HepG2 (cell line): ENCODE data around the gene ARL5B. TPM values are rescaled to one million over a fixed set of nuclear protein-coding genes. Genes with fewer than 3 reads are reported as not detected.

Experiments used
- ATAC-seq: fragments of 200-7000 bp; cut with Tn5 transposase; 3 replicates; pipeline ENCODE4 v1.9.1; 2020; ENCODE audit warnings: mild to moderate bottlenecking, moderate library complexity
- BruUV-seq: library from RNA; stranded (reverse); fragments of 400-500 nt; replicated peaks from 2 replicates; lab custom pipeline; 2021; lab: Mats Ljungman, UMichigan
- CTCF ChIA-PET: fragments of 300-600 bp; formaldehyde crosslinking; extraction: SDS; loops from one replicate; lab custom pipeline; 2021; ENCODE audit warnings: low total read pairs, inconsistent platforms, low intra/inter-chr PET ratio; lab: Yijun Ruan, JAX
- POLR2A ChIA-PET: fragments of 350-600 bp; sonication (Branson Sonifier 250); formaldehyde crosslinking; loops from one replicate; lab custom pipeline; 2020; ENCODE audit warnings: antibody characterized with exemption, inconsistent platforms; lab: Yijun Ruan, JAX
- DNase-seq: peaks from one replicate; pipeline ENCODE4 v3.0.0-alpha.2; 2015; ENCODE audit warnings: low spot score
- FAIRE-seq: peaks from 3 replicates; lab custom pipeline; 2011; peaks lifted over from hg19 to GRCh38; lab: Jason Lieb, UNC
- H2AFZ ChIP-seq: one replicate; pipeline ENCODE4 v1.6.1; 2011; ENCODE audit warnings: low read length, inconsistent platforms
- H3K27ac ChIP-seq: fragments of 300-600 bp; 3 replicates; pipeline ENCODE4 v1.8.0; 2011; ENCODE audit warnings: mixed run types, mild to moderate bottlenecking, mixed read lengths, low read length, inconsistent platforms; ENCODE audit not compliant: insufficient read depth; ENCODE audit errors: extremely low read length
- H3K27me3 ChIP-seq, 2 experiments: fragments of 200-600 bp in 1 of 2; 2 replicates in 1 of 2; 3 replicates in 1 of 2; pipeline versions ENCODE4 v1.6.0 to v1.8.0; 2011; ENCODE audit warnings: low read length in 2 of 2, mild to moderate bottlenecking in 2 of 2, moderate library complexity in 2 of 2, inconsistent platforms in 1 of 2; ENCODE audit not compliant: insufficient read depth in 2 of 2, control insufficient read depth in 1 of 2
- H3K36me3 ChIP-seq, 2 experiments: fragments of 200-600 bp in 1 of 2; replicated peaks in 1 of 2; 2 replicates in 1 of 2; 3 replicates in 1 of 2; pipeline versions ENCODE4 v1.5.1 to v1.8.0; 2011; ENCODE audit warnings: low read length in 2 of 2, inconsistent platforms in 1 of 2; ENCODE audit not compliant: insufficient read depth in 2 of 2, control insufficient read depth in 1 of 2
- H3K4me1 ChIP-seq: 2 replicates; pipeline ENCODE4 v1.5.1; 2012; ENCODE audit warnings: low read length, inconsistent platforms; ENCODE audit not compliant: insufficient read depth
- H3K4me2 ChIP-seq: 2 replicates; pipeline ENCODE4 v1.6.0; 2011; ENCODE audit warnings: low read depth, low read length, inconsistent platforms
- H3K4me3 ChIP-seq, 3 experiments: fragments of 200-600 bp in 1 of 3; sonication (generic), shearing (Covaris generic) in 1 of 3; replicated peaks in 1 of 3; 2 replicates each; pipeline ENCODE4 v1.5.1; 2011 to 2016; ENCODE audit warnings: low read length in 3 of 3, inconsistent platforms in 2 of 3, low read depth in 2 of 3, mild to moderate bottlenecking in 2 of 3, control low read depth in 1 of 3, mixed read lengths in 1 of 3; ENCODE audit not compliant: insufficient read depth in 1 of 3
- H3K79me2 ChIP-seq: one replicate; pipeline ENCODE4 v1.6.1; 2011; ENCODE audit warnings: low read length, inconsistent platforms; ENCODE audit not compliant: insufficient read depth
- H3K9ac ChIP-seq: 2 replicates; pipeline ENCODE4 v1.6.0; 2011; ENCODE audit warnings: mild to moderate bottlenecking, low read depth, low read length, inconsistent platforms; ENCODE audit not compliant: insufficient read depth
- H3K9me3 ChIP-seq: 2 replicates; pipeline ENCODE4 v1.5.1; 2012; ENCODE audit warnings: mild to moderate bottlenecking, low read length
- H4K20me1 ChIP-seq: 2 replicates; pipeline ENCODE4 v1.6.0; 2011; ENCODE audit warnings: inconsistent platforms, mild to moderate bottlenecking, low read length, moderate library complexity; ENCODE audit not compliant: insufficient read depth
- AGO2 ChIP-seq: fragments of 200-400 bp; formaldehyde crosslinking; optimal IDR thresholded peaks from 2 replicates; pipeline ENCODE3; 2017; ENCODE audit warnings: mild to moderate bottlenecking, low read depth, low read length, moderate library complexity
- MIER2 ChIP-seq: IDR thresholded peaks from 2 replicates; pipeline ENCODE4 v1.6.1; 2016; ENCODE audit warnings: missing biosample characterization, missing genetic modification reagents
- POLR2AphosphoS2 ChIP-seq: IDR thresholded peaks from 2 replicates; pipeline ENCODE4 v1.6.1; 2011; ENCODE audit warnings: low read depth, low read length, improper control_type of control experiment
- SALL2 ChIP-seq: sonication (generic); formaldehyde crosslinking; IDR thresholded peaks from 2 replicates; pipeline ENCODE4 v1.8.1; 2023; ENCODE audit warnings: mild to moderate bottlenecking, missing genetic modification reagents, inconsistent platforms
- SSRP1 ChIP-seq: IDR thresholded peaks from 2 replicates; pipeline ENCODE4 v1.6.1; 2016; ENCODE audit warnings: control low read depth
- ZNF281 ChIP-seq: sonication (generic); formaldehyde crosslinking; IDR thresholded peaks from 2 replicates; pipeline ENCODE4 v1.4.0; 2020; ENCODE audit warnings: missing genetic modification reagents, borderline replicate concordance
- ZNF629 ChIP-seq: sonication (generic); formaldehyde crosslinking; conservative IDR thresholded peaks from 2 replicates; pipeline ENCODE4 v1.5.0; 2020; ENCODE audit warnings: missing genetic modification reagents
- ZNF652 ChIP-seq: IDR thresholded peaks from 2 replicates; pipeline ENCODE4 v1.6.1; 2016; ENCODE audit warnings: low read depth, borderline replicate concordance
- ZNF660 ChIP-seq: sonication (generic); formaldehyde crosslinking; IDR thresholded peaks from 2 replicates; pipeline ENCODE4 v1.5.1; 2020; ENCODE audit warnings: mild to moderate bottlenecking, low read depth, missing genetic modification reagents, borderline replicate concordance
- WGBS: methylation state at CpG from one replicate; pipeline ENCODE4 v1.1.6; 2017; ENCODE audit warnings: low lambda C conversion rate; 5-methylcytosine and 5-hydroxymethylcytosine counted together
- in situ Hi-C: cut with HindIII; loops from 2 replicates; pipeline ENCODE4 v1.10.0; 2017; ENCODE audit warnings: low pct_unique_long_range_greater_than_20kb; ENCODE audit not compliant: extremely low pct_ligation_motif_present
- intact Hi-C: fragments of 100-400 bp; cut with micrococcal nuclease; formaldehyde crosslinking; loops from one replicate; pipeline ENCODE4 v1.10.0; 2022; ENCODE audit not compliant: unreplicated experiment
- polyA plus RNA-seq, 8 experiments: library from polyadenylated mRNA; depleted of rRNA in 3 of 8; stranded (reverse) in 7 of 8; unstranded in 1 of 8; fragments of >200 nt; fragmentation: Illumina TruSeq in 4 of 8; extraction: Trizol in 4 of 8; gene quantifications; 2 replicates each; pipeline versions ENCODE4 v1.2.1 to v1.2.3, GENCODE V29; 2011 to 2016; ENCODE audit warnings: low read depth in 4 of 8, missing spikeins in 1 of 8, mixed read lengths in 1 of 8; ENCODE audit not compliant: insufficient read depth in 1 of 8
- total RNA-seq, 5 experiments: library from RNA; depleted of rRNA; stranded (reverse); fragments of >200 nt; fragmentation: Illumina TruSeq; extraction: Trizol; gene quantifications; 2 replicates each; pipeline ENCODE4 v1.2.3, GENCODE V29; 2016; ENCODE audit warnings: low read depth in 1 of 5

The ARL5B gene
- total and polyA plus RNA-seq, 2 of the 13 experiments (the other 11 are each of a cell fraction or from before 2014, with no cell fraction given) = 26.6 to 32.7 TPM

GRCh38 chr10:18680754-18681153, 21.5 kb downstream of the ARL5B start:
- ATAC-seq = no peak
- ChIA-PET POLR2A (no interaction called here), CTCF (no interaction called here)
- intact Hi-C loops (no loop called here), in situ Hi-C loops (loop anchor here (25.0 kb wide), 1 partner anchor 1107 kb away; no protein-coding TSS in a partner anchor)
- Histone ChIP-seq H3K4me3 (no peak overlapping the region), H3K4me1 (no peaks in the 10 kb centered on the region), H4K20me1 (no peaks in the 10 kb centered on the region), H3K79me2 (no peaks in the 10 kb centered on the region), H2AFZ (no peak overlapping the region), H3K9ac (no peak overlapping the region), H3K27me3 (no peaks in the 10 kb centered on the region), H3K4me2 (no peak overlapping the region), H3K9me3 (no peaks in the 10 kb centered on the region), H3K27ac (no peak overlapping the region), H3K36me3 (peaks cover 0 to 3% of the 10 kb centered on the region in 2 experiments; a peak in 3 of 5 replicates)
- 98% methylated on average over 3 of the region's 3 CpGs for WGBS
- BruUV-seq = no TSS peak
- DNase-seq = no peak
- no peak for FAIRE-seq
- TF ChIP-seq ZNF660 (CRISPR knock-in tag) (no peak), POLR2AphosphoS2 (0 out of 2 replicates have a peak, but pooled peaks have one; percentile 4), ZNF652 (CRISPR knock-in tag) (no peak), ZNF629 (no peak)

GRCh38 chr10:18681366-18681765, 22.1 kb downstream of the ARL5B start:
- Histone ChIP-seq H3K36me3 (peaks cover 0 to 3% of the 10 kb centered on the region in 2 experiments; a peak in 3 of 5 replicates), H3K4me3 (no peak overlapping the region), H3K27ac (no peak overlapping the region), H3K4me2 (no peak overlapping the region), H3K9ac (no peak overlapping the region), H2AFZ (no peak overlapping the region), H3K4me1 (no peaks in the 10 kb centered on the region), H3K9me3 (no peaks in the 10 kb centered on the region), H3K79me2 (no peaks in the 10 kb centered on the region), H3K27me3 (no peaks in the 10 kb centered on the region), H4K20me1 (no peaks in the 10 kb centered on the region)
- in situ Hi-C loops (loop anchor here (25.0 kb wide), 1 partner anchor 1106 kb away; no protein-coding TSS in a partner anchor), intact Hi-C loops (no loop called here)
- no peak for ATAC-seq
- TF ChIP-seq SSRP1 (no peak), AGO2 (no peak), SALL2 (CRISPR knock-in tag) (no peak), ZNF281 (no peak), MIER2 (CRISPR knock-in tag) (no peak)
- CTCF ChIA-PET = no interaction called here
- FAIRE-seq = no peak
- POLR2A ChIA-PET = no interaction called here
- BruUV-seq = no TSS peak
- no peak for DNase-seq
- WGBS = 52% methylated on average over 2 of the region's 2 CpGs
